GM12875 (cell line): Measurements from ENCODE around the gene RBM24.
"Not testable (repeated sequence)": the region's sequence is repeated elsewhere in the genome, so short reads cannot be mapped to it uniquely, and the experiment has no call there.

Experiments
- H3K4me3 ChIP-seq: one replicate; pipeline ENCODE4 v1.5.1; 2011; ENCODE audit warnings: low read depth, low read length, control low read depth
- CTCF ChIP-seq: IDR thresholded peaks from 2 replicates; pipeline ENCODE4 v1.5.1; 2011; ENCODE audit warnings: low read depth, mild to moderate bottlenecking, control low read depth, inconsistent platforms, low read length, moderate library complexity, borderline replicate concordance; ENCODE audit not compliant: insufficient read depth

The RBM24 gene

GRCh38 chr6:17313971-17314370, 32.8 kb downstream of the RBM24 start:
- TF ChIP-seq CTCF = no peak
- no peak overlapping the region for H3K4me3 ChIP-seq

DNA sequence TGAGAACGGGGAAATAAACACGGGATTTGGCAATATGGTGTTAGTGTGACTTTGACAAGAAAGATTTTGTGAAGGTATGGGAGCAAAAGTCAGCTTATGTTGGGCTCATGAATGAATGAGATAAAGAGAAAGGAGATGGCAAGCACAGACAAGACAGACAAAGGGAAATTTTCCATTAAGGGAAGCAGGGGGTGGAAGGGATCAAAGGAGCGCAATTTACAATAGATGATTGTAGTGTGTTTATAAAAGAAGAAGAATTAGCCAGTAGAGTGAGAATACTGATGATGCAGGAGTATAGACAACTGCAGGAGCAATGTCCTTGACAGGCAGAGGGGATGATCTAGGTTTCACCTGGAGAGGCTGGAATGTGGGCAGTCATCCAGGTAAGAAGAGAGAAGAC, 34.1 kb downstream of the RBM24 start:
- no peak for TF ChIP-seq CTCF
- H3K4me3 ChIP-seq = no peak overlapping the region

GRCh38 chr6:17318435-17319165, 37.4 kb downstream of the RBM24 start:
- TF ChIP-seq CTCF = no peak
- H3K4me3 ChIP-seq = no peak overlapping the region

DNA sequence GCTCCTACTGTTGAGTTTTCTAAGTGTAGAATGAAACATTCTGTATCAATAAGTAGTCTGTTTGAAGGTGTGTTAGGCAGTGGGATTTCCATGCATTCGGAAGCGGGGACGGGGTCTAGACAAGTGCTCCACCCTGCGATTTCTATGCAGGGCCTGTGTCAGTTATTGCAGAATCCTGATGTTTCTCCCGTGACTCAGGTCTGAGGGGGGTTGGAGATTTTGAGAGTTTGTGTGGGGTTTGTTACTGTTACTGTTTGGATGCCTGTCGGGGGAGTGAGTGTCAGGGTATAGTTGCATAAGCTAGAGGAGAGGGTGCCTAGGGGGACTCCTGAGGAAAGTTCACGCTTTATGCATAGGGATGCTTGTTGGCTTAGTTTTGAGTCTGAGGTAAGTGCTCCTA, 39.1 kb downstream of the RBM24 start:
- H3K4me3 ChIP-seq = not testable (repeated sequence)

- TF ChIP-seq CTCF = no peak
- H3K4me3 ChIP-seq = no peak overlapping the region
Measured at GRCh38 chr6:17331238-17331637, 50.1 kb downstream of the RBM24 start.

DNA sequence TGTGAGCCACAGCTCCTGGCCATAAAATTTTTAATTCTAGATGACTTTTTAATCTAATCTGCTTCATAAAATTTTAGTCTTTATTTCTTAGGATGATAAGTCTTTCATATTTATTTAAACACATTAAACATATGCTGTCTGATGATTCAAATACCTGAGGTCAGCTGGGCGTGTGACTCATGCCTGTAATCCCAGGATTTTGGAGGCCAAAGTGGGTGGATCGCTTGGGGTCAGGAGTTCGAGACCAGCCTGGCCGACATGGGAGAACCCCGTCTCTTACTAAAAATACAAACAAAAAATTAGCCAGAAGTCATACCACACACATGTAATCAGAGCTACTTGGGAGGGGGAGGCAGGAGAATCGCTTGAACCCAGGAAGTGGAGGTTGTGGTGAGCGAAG, 53.1 kb downstream of the RBM24 start:
- no peak for TF ChIP-seq CTCF
- H3K4me3 ChIP-seq = no peak overlapping the region

DNA sequence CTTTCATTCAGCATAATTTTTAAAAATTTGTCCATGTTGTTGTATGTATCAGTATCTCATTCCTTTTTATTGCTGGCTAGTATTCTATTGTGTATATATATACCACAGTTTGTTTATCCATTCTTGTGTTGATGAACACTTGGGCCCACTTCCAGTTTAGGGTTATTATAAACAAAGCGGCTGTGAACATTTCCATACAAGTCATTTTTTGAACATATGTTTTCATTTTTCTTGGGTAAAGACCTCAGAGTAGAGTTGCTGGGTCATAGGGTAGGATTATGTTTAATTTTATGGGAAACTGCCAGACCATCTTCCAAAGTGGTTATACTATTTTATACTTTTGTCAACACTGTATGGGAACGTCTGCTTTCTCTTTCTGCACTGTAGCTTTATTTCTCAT, 55.3 kb downstream of the RBM24 start:
- no peak overlapping the region for H3K4me3 ChIP-seq
- TF ChIP-seq CTCF = no peak

- H3K4me3 ChIP-seq = no peak overlapping the region
- TF ChIP-seq CTCF = no peak
Measured at GRCh38 chr6:17339308-17339670, 58.1 kb downstream of the RBM24 start.
